GM23338 (cell line): Measurements from ENCODE around the gene FMN2.

Experiments
- CREB1 ChIP-seq: fragments of 250-450 bp; sonication (Bioruptor Pico); IDR thresholded peaks from 2 replicates; pipeline ENCODE4 v1.5.0; 2020; ENCODE audit warnings: low read depth, mild to moderate bottlenecking, moderate library complexity
- ETS1 ChIP-seq: IDR thresholded peaks from 2 replicates; pipeline ENCODE4 v1.6.1; 2016; ENCODE audit warnings: antibody characterized with exemption
- EZH2 ChIP-seq: fragments of 200-600 bp; sonication (generic); IDR thresholded peaks from one replicate; pipeline ENCODE4 v1.8.0; 2017; ENCODE audit warnings: antibody characterized with exemption, mild to moderate bottlenecking, low read depth; ENCODE audit not compliant: unreplicated experiment
- EZH2phosphoT487 ChIP-seq: fragments of 200-600 bp; sonication (generic); IDR thresholded peaks from one replicate; pipeline ENCODE4 v1.8.1; 2018; ENCODE audit warnings: antibody characterized with exemption; ENCODE audit not compliant: unreplicated experiment
- JUNB ChIP-seq: IDR thresholded peaks from one replicate; pipeline ENCODE4 v1.6.1; 2016; ENCODE audit warnings: antibody characterized with exemption; ENCODE audit not compliant: unreplicated experiment
- NANOG ChIP-seq: IDR thresholded peaks from 2 replicates; pipeline ENCODE4 v1.6.1; 2016; ENCODE audit warnings: antibody characterized with exemption, borderline replicate concordance
- POLR2AphosphoS5 ChIP-seq: IDR thresholded peaks from 2 replicates; pipeline ENCODE4 v1.6.1; 2016; ENCODE audit warnings: antibody characterized with exemption, low read depth
- REST ChIP-seq: IDR thresholded peaks from one replicate; pipeline ENCODE4 v1.6.1; 2018; ENCODE audit warnings: antibody characterized with exemption; ENCODE audit not compliant: unreplicated experiment
- ZNF114 ChIP-seq: fragments of 250-450 bp; sonication (Bioruptor Pico); IDR thresholded peaks from 2 replicates; pipeline ENCODE4 v1.5.0; 2020; ENCODE audit warnings: mild to moderate bottlenecking, moderate library complexity
- TF ChIP-seq, protein P1 (sequence below), 2 experiments: fragments of 200-600 bp in 1 of 2; sonication (generic) in 1 of 2; conservative IDR thresholded peaks; 2 replicates each; pipeline versions ENCODE4 v1.5.1 to v1.6.1; 2016 to 2017; ENCODE audit warnings: antibody characterized with exemption in 2 of 2, low read depth in 2 of 2, mild to moderate bottlenecking in 2 of 2, moderate library complexity in 1 of 2
- TF ChIP-seq, protein P2 (sequence below): fragments of 250-450 bp; sonication (Bioruptor Pico); IDR thresholded peaks from 2 replicates; pipeline ENCODE4 v1.5.0; 2020; ENCODE audit warnings: mild to moderate bottlenecking, moderate library complexity

GRCh38 chr1:240244968-240245628, 153.4 kb downstream of the FMN2 start:
- TF ChIP-seq, protein P1, sequence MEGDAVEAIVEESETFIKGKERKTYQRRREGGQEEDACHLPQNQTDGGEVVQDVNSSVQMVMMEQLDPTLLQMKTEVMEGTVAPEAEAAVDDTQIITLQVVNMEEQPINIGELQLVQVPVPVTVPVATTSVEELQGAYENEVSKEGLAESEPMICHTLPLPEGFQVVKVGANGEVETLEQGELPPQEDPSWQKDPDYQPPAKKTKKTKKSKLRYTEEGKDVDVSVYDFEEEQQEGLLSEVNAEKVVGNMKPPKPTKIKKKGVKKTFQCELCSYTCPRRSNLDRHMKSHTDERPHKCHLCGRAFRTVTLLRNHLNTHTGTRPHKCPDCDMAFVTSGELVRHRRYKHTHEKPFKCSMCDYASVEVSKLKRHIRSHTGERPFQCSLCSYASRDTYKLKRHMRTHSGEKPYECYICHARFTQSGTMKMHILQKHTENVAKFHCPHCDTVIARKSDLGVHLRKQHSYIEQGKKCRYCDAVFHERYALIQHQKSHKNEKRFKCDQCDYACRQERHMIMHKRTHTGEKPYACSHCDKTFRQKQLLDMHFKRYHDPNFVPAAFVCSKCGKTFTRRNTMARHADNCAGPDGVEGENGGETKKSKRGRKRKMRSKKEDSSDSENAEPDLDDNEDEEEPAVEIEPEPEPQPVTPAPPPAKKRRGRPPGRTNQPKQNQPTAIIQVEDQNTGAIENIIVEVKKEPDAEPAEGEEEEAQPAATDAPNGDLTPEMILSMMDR (conservative IDR thresholded peaks at IDR 0.05; ENCODE audit: low read depth in 2 of 2): no peak
- TF ChIP-seq ETS1 (no peak), NANOG (no peak), EZH2 (no peak), POLR2AphosphoS5 (no peak), CREB1 (CRISPR knock-in tag) (no peak), JUNB (no peak), REST (no peak), EZH2phosphoT487 (no peak), ZNF114 (CRISPR knock-in tag) (no peak)
- TF ChIP-seq, protein P2, sequence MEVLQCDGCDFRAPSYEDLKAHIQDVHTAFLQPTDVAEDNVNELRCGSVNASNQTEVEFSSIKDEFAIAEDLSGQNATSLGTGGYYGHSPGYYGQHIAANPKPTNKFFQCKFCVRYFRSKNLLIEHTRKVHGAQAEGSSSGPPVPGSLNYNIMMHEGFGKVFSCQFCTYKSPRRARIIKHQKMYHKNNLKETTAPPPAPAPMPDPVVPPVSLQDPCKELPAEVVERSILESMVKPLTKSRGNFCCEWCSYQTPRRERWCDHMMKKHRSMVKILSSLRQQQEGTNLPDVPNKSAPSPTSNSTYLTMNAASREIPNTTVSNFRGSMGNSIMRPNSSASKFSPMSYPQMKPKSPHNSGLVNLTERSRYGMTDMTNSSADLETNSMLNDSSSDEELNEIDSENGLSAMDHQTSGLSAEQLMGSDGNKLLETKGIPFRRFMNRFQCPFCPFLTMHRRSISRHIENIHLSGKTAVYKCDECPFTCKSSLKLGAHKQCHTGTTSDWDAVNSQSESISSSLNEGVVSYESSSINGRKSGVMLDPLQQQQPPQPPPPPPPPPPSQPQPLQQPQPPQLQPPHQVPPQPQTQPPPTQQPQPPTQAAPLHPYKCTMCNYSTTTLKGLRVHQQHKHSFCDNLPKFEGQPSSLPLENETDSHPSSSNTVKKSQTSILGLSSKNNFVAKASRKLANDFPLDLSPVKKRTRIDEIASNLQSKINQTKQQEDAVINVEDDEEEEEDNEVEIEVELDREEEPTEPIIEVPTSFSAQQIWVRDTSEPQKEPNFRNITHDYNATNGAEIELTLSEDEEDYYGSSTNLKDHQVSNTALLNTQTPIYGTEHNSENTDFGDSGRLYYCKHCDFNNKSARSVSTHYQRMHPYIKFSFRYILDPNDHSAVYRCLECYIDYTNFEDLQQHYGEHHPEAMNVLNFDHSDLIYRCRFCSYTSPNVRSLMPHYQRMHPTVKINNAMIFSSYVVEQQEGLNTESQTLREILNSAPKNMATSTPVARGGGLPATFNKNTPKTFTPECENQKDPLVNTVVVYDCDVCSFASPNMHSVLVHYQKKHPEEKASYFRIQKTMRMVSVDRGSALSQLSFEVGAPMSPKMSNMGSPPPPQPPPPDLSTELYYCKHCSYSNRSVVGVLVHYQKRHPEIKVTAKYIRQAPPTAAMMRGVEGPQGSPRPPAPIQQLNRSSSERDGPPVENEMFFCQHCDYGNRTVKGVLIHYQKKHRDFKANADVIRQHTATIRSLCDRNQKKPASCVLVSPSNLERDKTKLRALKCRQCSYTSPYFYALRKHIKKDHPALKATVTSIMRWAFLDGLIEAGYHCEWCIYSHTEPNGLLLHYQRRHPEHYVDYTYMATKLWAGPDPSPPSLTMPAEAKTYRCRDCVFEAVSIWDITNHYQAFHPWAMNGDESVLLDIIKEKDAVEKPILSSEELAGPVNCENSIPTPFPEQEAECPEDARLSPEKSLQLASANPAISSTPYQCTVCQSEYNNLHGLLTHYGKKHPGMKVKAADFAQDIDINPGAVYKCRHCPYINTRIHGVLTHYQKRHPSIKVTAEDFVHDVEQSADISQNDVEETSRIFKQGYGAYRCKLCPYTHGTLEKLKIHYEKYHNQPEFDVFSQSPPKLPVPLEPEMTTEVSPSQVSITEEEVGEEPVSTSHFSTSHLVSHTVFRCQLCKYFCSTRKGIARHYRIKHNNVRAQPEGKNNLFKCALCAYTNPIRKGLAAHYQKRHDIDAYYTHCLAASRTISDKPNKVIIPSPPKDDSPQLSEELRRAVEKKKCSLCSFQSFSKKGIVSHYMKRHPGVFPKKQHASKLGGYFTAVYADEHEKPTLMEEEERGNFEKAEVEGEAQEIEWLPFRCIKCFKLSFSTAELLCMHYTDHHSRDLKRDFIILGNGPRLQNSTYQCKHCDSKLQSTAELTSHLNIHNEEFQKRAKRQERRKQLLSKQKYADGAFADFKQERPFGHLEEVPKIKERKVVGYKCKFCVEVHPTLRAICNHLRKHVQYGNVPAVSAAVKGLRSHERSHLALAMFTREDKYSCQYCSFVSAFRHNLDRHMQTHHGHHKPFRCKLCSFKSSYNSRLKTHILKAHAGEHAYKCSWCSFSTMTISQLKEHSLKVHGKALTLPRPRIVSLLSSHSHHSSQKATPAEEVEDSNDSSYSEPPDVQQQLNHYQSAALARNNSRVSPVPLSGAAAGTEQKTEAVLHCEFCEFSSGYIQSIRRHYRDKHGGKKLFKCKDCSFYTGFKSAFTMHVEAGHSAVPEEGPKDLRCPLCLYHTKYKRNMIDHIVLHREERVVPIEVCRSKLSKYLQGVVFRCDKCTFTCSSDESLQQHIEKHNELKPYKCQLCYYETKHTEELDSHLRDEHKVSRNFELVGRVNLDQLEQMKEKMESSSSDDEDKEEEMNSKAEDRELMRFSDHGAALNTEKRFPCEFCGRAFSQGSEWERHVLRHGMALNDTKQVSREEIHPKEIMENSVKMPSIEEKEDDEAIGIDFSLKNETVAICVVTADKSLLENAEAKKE: no peak
